Measurements from ENCODE around the gene FLOT1. TPM values are rescaled to one million over a fixed set of nuclear protein-coding genes. Genes with fewer than 3 reads are reported as not detected.

FLOT1 gene
- total and polyA plus RNA-seq, 9 of the 15 experiments (the other 6 are each of a cell fraction or from before 2014, with no cell fraction given) = 11.7 to 149 (median 118) TPM

GRCh38 chr6:30769088-30769852 lies 26.8 kb upstream of the FLOT1 start (continued):
- no peak for TF ChIP-seq PYGO2 (tag; IDR thresholded peaks at IDR 0.05)
- TF ChIP-seq ZNF408 (CRISPR knock-in tag; IDR thresholded peaks at IDR 0.05; ENCODE audit: low read depth) = no peak
- no peak for TF ChIP-seq CBX8 (IDR thresholded peaks at IDR 0.05; ENCODE audit: borderline replicate concordance, extremely low read depth, low read depth, low read length, poor library complexity, severe bottlenecking)
- no peak for TF ChIP-seq XRCC3 (IDR thresholded peaks at IDR 0.05)
- TF ChIP-seq MAX (CRISPR knock-in tag; IDR thresholded peaks at IDR 0.05) = peak; percentile 31; the same call in 1 of the 2 replicates
- no peak for TF ChIP-seq PPARD (CRISPR knock-in tag; IDR thresholded peaks at IDR 0.05)
- TF ChIP-seq RFX5 (IDR thresholded peaks at IDR 0.05; ENCODE audit: low read depth, low read length) = no peak
- no peak for TF ChIP-seq SNRNP70 (optimal IDR thresholded peaks at IDR 0.05; ENCODE audit: low read depth, low read length)
- no peak; the same call in 1 of the 2 replicates for TF ChIP-seq SUPT5H (IDR thresholded peaks at IDR 0.05)
- no peak for TF ChIP-seq PBX2 (CRISPR knock-in tag; IDR thresholded peaks at IDR 0.05; ENCODE audit: low read depth)
- TF ChIP-seq PBX2 (tag; conservative IDR thresholded peaks at IDR 0.05; ENCODE audit: low read depth) = peak; percentile 69
- no peak for TF ChIP-seq ZNF316 (IDR thresholded peaks at IDR 0.05)
- TF ChIP-seq JUN (IDR thresholded peaks at IDR 0.05; ENCODE audit: borderline replicate concordance, low read depth, low read length) = peak; percentile 98
- TF ChIP-seq JUN (CRISPR knock-in tag; IDR thresholded peaks at IDR 0.05; ENCODE audit: borderline replicate concordance) = peak; percentile 77; the same call in 1 of the 2 replicates
- TF ChIP-seq STAT5A (IDR thresholded peaks at IDR 0.05; ENCODE audit: borderline replicate concordance, low read length) = no peak; the same call in 1 of the 2 replicates
- no peak for TF ChIP-seq ZFP36 (IDR thresholded peaks at IDR 0.05; ENCODE audit: low read depth, low read length, partially characterized antibody)
- TF ChIP-seq ATF3 (IDR thresholded peaks at IDR 0.05) = peak; percentile 99
- TF ChIP-seq ATF3 (CRISPR knock-in tag; conservative IDR thresholded peaks at IDR 0.05) = peak; percentile 89
- peak; percentile 62; the same call in 1 of the 2 replicates for TF ChIP-seq BCL6 (CRISPR knock-in tag; IDR thresholded peaks at IDR 0.05)
- peak; percentile 73; the same call in 1 of the 2 replicates for TF ChIP-seq TFAP4 (CRISPR knock-in tag; IDR thresholded peaks at IDR 0.05; ENCODE audit: borderline replicate concordance)
- 0 out of 2 replicates have a peak, but pooled peaks have one; percentile 55 for TF ChIP-seq DNMT1 (IDR thresholded peaks at IDR 0.05)
- no peak for TF ChIP-seq SNIP1 (IDR thresholded peaks at IDR 0.05; ENCODE audit: low read depth)
- peak; percentile 94 for TF ChIP-seq SMARCC2 (IDR thresholded peaks at IDR 0.05; ENCODE audit: low read depth)
